HG03439 (cell line): ENCODE data around the gene TNRC6C.
A peak's percentile ranks its signal among the peaks of the same experiment; 100 is the strongest.

Experiments
- ATAC-seq: cut with Tn5 transposase; IDR thresholded peaks from one replicate; pipeline ENCODE4 v1.9.1; 2021; ENCODE audit warnings: mild to moderate bottlenecking, moderate library complexity; ENCODE audit not compliant: unreplicated experiment

The TNRC6C gene

DNA sequence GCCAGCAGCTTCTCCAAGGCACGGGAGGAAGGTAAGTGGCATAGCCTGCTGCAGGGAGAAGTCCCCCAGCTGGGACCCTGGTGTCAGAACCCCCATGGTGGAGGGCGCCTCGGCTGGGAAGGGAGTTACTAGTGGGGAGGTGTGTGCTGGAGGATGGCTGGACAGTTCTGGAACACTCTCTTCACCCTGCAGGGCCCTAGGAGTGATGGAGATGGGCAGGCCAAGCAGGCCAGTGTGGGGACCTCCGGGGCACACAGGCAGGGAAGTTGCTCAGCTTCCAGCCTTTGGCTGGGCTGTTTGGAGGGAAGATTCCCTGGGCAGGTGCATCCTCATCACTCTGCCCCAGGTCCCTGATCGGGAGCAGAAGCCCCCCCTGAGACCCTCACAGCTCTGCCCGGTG lies 188.4 kb downstream of the TNRC6C start:
- no peak for ATAC-seq

DNA sequence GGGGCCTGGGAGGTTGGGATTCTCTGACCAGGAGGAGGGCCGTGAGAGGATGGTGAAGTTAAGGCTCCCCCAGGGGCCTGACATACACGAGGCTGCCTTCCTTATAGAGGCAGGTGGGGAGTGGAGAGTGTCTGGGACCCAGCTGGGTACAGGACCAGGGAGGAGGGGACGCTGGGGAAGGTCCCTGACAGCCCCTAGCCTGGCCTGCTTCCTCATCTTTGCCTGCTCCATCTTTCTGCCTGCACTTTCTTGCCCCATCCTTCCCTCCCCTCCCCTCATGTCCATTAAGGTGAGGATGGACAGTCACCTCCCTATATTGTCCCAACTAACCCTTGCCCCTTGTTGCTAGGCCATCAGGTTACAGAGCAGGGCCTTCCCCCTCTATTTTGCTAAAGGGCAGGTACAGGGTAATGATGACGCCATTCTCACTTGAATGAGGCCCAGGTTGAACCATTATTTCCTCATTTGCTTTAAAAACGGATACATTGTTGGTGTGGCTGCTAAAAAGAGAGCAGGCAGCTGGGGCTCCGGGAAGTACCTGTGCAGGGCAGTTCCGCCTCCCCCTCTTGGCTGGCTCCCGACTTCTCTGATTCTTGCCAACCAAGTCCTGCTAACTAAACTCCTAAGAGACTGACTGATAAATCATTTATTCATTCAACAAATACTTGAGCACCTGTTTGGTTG lies 189.0 kb downstream of the TNRC6C start:
- no peak for ATAC-seq

DNA sequence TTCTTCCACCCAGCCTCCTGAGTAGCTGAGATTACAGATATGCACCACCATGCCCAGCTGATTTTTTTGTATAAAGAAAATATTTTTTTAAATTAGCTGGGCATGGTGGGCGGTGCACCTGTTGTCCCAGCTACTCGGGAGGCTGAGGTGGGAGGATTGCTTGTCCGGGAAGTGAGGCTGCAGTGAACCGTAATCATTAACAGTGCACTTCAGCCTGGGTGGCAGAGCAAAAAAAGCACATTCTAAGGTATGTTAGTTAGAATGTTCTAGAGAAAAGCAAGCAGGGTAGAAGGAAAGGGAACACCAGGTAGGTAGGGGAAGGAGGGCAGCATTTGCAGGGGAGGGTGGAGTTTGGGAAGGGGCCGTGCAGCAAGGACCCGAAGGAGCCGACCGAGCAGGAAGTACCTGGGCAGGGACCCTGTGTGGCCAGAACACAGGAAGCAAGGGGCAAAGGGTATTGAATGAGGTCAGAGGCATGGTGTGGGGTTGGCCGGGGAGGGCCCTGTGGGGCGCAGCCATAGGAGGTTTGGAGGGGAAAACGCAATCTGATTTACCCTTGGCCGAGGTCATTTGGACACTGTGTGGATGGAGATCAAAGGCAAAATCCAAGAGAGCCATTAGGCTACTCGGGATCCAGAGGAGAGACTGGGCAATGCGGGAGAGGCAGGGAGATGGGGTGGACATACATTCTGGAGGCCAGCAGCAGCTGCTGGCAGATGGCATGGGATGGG lies 189.9 kb downstream of the TNRC6C start:
- ATAC-seq, result no peak

DNA sequence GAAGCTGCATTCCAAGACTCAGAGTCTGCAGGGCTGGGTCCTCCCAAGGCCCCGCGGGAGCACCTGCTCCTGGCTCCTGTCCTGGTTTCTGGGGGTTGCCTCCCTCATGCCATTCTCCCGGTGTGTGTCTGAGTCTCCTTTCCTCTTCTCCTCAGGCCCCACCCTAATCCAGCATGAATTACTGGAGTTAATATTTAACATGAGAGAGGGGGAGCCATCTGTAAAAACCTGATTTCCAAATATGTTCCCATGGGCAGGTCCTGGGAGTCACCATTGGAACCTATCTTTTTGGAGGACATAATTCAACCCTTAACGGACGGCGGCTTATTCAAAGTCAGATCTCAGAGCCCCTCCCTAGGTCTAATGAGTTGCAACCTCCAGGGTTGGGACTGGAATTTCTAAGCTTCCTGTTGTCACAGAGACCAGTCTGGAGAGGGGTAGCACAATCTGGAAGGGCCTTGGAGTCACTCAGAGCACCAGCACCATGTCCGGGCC lies 193.1 kb downstream of the TNRC6C start:
- ATAC-seq, result no peak

DNA sequence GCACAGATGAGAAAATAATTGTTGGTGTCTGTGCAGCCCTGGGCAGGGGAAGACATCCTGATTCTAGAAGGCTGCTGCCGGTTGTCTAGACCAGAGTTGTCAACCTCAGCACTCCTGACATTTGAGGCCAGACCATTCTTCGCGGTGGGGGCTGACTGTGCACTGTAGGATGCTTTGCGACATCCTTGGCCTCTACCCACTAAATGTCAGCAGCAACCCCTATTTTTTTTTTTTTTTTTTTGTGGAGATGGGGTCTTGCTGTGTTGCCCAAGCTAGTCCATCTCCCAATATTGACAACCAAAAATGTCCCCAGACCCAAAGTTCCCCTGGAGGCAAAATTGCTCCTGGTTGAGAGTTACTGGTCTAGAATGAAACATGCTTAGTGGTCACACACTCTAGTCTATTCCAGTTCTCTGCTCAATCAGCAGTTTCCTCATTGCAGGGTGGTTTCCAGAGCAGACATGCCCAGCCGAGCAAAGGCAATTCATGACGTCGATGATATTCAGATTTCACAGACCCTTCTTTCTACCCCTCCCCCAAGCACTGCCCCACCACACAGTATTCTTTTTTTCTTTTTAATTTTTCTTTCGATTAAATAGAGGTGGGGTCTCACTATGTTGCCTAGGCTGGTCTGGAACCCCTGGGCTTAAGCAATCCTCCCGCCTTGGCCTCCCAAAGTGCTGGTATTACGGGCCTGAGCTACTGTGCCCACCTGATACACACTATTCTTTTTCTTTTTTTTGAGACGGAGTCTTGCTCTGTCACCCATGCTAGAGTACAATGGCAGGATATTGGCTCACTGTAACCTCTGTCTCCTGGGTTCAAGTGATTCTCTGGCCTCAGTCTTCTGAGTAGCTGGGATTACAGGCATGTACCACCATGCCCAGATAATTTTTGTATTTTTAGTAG lies 196.7 kb downstream of the TNRC6C start:
- ATAC-seq, result peak; percentile 52
